DMS114 treated with DMSO at 0.1 percent for 48 hours (cell line): ENCODE data around the gene SOWAHB.

Experiments used
- DNase-seq: peaks from one replicate; lab custom pipeline; 2025; ENCODE audit not compliant: unreplicated experiment; lab: John Stamatoyannopoulos, UW

The SOWAHB gene, protein sequence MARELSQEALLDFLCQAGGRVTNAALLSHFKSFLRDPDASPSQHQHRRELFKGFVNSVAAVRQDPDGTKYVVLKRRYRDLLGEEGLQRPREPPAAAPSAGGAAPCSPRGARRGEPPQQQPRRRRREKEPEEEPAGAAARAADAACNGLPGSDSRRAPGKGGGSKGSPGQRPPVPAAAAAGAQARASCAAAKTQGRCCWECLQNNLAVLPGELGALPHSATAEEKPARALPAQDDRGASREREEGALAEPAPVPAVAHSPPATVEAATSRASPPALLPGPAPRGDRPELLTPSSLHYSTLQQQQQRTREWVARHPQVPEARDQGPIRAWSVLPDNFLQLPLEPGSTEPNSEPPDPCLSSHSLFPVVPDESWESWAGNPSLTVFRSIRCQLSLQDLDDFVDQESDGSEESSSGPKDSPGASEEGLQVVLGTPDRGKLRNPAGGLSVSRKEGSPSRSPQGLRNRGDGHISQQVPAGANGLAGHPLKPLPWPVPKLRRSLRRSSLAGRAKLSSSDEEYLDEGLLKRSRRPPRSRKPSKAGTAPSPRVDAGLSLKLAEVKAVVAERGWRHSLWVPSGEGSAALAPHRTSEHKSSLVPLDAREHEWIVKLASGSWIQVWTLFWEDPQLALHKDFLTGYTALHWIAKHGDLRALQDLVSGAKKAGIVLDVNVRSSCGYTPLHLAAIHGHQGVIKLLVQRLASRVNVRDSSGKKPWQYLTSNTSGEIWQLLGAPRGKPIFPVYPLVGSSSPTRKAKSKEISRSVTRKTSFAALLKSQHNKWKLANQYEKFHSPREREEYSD

GRCh38 chr4:76897536-76898384 lies at the start of gene SOWAHB:
Gene SOWAHB (minus strand): TSS chr4:76898144. CDS start chr4:76897849, 295 bp downstream.
- DNase-seq: no peak

GRCh38 chr4:76947369-76947768 lies 49.4 kb upstream of the SOWAHB start:
- no peak for DNase-seq

- DNase-seq: no peak
Measured at GRCh38 chr4:76943790-76944189, 45.8 kb upstream of the SOWAHB start.

- DNase-seq: no peak
Measured at GRCh38 chr4:76943129-76943620, 45.2 kb upstream of the SOWAHB start.

DNA sequence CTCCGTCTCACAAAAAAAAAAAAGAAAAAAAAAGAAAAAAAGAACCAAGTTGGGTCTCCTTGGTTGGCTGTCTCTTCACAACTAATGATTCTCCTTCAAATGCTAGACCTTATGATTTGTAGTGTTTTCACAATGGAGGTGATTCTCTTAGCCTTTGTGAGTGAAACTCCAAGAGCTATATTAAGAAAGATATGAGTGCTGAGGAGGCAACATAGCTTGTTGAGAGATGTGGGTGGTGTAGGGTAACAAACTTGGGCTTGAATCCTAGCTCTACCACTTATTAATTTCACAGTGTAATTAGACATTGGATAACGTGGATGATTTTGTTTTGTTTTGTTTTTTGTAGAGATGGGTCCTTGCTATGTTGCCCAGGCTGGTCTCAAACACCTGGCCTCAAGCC lies 41.2 kb upstream of the SOWAHB start:
- no peak for DNase-seq

DNA sequence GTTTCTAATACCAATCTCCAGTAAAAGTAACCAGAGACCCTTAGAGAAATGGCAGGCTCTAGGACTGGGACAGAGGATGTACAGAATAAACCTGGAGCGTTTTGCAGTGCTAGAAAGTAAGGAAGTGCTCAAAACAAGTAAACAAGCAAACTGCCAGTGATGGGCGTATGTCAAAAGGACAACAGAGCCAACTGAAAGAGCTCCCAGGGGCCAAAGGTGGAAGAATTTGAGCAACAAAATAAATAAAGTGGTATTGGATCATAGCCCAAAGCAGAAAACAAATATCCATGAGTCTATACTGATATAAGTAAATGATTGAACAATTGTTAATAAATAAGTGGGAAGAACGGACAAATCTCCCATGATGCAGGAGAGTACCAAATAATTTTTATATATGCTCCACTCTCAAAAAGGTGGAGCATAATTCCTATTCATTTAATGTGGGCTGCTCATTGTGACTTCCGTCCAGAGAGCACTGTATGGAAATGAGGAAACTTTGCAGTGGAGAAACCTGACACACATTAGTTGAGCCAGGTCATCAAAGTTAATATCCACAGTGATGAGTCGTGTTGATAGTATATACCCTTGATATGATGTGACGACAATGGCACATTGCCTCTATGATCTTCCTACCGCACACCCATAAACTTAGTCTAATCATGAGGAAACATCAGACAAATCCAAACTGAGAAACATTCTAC lies 33.8 kb upstream of the SOWAHB start:
- DNase-seq: no peak

GRCh38 chr4:76931087-76931486 lies 33.1 kb upstream of the SOWAHB start:
- DNase-seq: no peak

DNA sequence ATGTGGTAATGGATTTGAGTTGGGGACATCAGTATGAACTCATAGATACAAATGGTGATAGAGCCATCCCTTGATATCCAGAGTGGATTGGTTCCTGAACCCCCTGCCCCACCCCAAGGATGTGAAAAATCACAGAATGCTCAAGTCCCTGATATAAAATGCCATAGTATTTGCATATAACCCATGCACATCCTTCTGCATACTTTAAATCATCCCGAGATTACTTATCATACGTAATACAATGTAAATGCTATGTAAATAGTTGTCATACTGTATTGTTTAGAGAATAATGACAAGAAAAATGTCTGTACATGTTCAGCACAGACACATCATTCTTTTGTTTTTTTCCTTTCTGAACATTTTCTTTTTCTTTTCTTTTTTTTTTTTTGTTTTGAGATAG lies 32.7 kb upstream of the SOWAHB start:
- DNase-seq: no peak

GRCh38 chr4:76926841-76927240 lies 28.9 kb upstream of the SOWAHB start:
- DNase-seq: no peak

DNA sequence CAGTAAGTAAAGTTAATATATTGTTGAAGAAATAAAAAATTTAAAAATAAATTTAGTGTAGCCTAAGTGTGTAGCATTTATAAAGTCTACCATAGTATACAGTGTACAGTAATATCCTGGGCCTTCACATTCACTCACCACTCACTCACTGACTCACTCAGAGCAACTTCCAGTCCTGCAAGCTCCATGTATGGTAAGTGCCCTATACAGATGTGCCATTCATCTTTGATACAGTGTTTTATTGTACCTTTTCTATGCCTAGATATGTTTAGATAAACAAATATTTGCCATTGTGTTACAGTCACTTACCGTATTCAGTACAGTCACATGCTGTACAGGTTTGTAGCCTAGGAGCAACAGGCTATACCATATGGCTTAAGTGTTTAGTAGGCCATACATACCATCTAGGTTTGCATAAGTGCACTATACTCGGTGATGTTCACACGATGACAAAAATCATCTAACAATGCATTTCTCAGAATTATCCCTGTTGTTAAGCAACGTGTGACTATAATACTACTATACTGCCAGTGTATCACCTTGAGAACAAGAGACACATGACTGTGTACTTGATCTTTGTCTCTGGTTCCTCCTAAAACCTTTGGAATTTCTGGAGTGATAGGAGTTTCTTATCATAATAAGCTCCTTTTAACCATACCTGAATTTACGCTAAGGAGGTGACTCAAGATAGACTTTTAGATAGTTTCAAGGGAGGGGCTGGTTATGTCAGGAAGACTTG lies 25.8 kb upstream of the SOWAHB start:
- no peak for DNase-seq

GRCh38 chr4:76920715-76921114 lies 22.8 kb upstream of the SOWAHB start:
- no peak for DNase-seq

GRCh38 chr4:76909711-76910110 lies 11.8 kb upstream of the SOWAHB start:
- DNase-seq: no peak

- DNase-seq: no peak
Measured at GRCh38 chr4:76905521-76905920, 7.6 kb upstream of the SOWAHB start.

DNA sequence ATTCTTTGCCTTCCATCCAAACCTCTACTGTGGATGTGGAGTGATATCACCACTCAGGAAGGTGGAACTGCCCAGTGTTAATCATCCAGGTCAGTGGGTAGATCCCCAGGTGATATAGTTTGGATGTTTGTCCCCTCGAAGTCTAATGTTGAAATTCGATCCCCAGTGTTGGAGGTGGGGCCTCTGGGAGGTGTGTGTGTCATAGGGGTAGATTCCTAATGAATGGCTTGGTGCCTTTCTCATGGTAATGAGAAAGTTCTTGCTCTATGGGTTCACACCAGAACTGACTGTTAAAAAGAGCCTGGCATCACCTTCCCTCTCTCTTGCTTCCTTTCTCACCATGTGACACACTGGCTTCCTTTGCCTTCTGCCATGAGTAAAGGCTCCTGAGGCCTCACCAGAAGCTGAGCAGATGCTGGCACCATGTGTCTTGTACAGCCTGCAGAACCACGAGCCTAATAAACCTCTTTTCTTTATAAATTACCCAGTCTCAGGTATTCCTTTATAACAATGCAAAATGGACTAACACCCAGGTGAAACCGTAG lies 6.8 kb upstream of the SOWAHB start:
- DNase-seq: no peak

- DNase-seq: no peak
Measured at GRCh38 chr4:76902233-76902890, 4.4 kb upstream of the SOWAHB start.

DNA sequence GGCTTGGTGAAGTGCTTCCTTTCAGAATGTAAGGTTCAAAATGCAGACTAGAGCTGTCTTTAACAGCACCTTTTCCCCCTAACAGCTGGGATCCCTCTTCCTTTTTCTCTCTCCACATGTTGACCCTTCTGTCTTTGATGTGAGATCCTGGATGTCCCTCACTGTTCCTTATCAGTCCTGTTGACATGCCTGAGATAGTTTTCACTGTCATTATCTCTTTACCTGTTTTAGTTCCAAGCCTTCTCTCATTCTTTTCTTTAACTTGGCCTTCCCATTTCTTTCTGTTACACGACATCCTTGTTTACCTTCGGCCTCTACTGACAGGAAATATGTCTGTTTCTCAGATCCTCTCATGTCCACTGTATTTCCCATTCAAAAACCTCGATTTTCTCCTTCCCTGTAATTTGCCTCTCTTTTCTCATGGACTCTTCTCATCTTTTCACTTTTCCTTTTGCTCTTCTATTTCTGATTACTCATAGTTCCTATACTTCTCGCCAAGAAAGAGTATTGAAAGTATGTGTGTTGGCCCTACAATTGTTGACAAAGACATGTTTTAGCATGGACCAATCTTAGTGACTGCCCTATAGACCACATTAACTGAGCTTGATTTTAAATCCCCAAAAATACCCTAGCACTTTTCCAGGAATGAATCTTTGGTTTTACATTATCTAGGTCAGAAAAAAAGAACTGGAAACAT lies 1.2 kb upstream of the SOWAHB start:
- no peak for DNase-seq

GRCh38 chr4:76898385-76898692 lies 395 bp upstream of the SOWAHB start:
- DNase-seq: no peak

DNA sequence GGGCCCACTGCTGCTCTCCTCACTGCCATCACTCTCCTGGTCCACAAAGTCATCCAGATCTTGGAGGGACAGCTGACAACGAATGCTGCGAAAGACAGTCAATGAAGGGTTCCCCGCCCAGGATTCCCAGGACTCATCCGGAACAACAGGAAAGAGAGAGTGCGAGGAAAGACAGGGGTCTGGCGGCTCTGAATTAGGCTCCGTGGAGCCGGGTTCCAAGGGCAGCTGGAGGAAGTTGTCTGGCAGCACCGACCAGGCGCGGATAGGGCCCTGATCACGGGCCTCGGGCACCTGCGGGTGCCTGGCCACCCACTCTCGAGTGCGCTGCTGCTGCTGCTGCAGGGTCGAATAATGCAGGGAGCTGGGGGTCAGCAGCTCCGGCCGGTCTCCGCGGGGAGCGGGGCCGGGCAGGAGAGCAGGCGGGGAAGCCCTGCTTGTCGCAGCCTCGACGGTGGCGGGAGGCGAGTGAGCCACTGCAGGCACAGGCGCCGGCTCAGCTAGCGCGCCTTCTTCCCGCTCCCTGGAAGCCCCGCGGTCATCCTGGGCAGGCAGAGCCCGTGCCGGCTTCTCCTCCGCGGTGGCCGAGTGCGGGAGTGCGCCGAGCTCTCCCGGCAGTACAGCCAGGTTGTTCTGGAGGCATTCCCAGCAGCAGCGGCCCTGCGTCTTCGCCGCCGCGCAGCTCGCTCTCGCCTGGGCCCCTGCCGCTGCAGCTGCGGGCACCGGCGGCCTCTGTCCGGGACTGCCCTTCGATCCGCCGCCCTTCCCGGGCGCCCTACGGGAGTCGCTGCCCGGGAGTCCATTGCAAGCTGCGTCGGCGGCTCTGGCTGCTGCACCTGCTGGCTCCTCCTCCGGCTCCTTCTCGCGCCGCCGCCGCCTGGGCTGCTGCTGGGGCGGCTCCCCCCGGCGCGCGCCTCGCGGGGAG lies 1.1 kb downstream of the SOWAHB start:
- no peak for DNase-seq
